ENCODE results near the gene EXOC6.
A peak's percentile ranks its signal among the peaks of the same experiment; 100 is the strongest.
"Not testable (repeated sequence)": the region's sequence is repeated elsewhere in the genome, so short reads cannot be mapped to it uniquely, and the experiment has no call there.

The EXOC6 gene

DNA sequence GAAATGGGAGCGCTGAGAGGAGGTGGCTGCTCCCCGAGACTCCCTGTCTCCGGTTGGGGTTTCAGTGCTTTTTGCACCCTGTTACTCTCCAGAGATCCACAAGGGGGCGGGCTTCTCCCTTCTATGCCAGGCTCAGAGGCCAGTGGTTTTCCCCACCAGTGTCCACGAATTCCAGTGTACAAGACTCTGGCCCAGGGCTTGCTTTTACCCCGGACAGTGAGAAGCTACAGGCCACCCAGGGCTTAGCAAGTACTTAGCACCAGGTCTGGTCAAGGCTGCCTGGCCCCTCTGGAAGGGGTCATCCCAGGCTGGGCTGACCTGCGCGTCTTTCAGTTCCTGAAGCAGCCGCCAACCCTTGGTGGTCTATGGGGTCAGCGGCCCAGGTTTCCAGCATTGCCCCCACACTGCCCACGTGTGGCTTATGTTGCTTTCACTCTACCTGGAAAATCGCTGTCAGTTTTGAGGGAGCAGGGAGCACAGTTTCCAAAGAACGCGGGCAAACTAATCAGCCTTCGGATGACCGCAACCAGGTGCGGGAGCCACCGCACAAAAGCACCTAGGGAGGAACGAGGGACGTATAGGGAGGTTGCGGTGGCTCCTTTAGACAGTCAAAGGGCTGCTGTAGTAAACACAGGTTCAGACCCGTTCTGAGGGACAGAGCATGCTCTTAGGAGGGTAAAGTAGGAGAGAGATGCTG is 232.2 kb downstream of the EXOC6 start:
- peak; percentile 12 to 39 for DNase-seq (ENCODE audit: low read depth in 2 of 2)

DNA sequence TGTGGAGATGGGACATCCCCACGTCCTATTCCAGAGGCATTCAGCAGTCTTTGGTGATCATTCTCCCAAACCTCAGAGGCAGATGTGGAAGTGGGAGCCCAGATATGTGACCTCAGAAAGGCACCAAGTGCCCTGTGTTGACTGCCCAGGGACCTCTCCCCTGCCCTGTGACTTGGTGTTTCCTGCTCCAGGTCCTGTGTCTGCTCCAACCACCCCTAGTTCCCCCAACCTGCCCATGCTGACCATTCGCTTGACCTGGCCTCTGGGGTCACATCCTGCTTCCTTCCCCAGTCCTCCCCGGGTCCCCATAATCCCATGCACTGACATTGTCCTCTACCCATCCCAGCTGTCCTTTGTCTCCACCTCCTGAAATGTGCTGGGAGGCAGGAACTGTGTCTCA is 233.0 kb downstream of the EXOC6 start:
- DNase-seq (ENCODE audit: low read depth in 2 of 2), result no peak

DNA sequence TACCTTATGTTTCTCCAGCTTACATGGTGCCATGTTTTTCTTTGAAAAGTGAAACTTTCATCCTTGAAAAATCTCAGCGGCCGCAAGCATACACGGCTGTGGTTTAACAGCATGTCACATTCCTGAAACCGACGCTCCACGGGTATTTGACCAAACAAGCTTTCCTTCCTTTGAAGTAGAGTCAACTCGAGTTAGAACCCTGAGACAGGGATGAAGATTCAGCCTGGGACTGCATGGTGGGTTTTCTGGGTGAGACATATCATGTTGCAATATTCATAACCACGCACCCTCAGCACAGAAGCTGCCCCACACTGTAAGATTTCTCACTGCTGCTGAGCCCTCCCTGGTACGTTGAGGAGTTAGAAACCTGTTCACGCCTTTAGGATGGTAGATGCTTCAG is 233.5 kb downstream of the EXOC6 start:
- DNase-seq (ENCODE audit: low read depth in 2 of 2), result no peak

DNA sequence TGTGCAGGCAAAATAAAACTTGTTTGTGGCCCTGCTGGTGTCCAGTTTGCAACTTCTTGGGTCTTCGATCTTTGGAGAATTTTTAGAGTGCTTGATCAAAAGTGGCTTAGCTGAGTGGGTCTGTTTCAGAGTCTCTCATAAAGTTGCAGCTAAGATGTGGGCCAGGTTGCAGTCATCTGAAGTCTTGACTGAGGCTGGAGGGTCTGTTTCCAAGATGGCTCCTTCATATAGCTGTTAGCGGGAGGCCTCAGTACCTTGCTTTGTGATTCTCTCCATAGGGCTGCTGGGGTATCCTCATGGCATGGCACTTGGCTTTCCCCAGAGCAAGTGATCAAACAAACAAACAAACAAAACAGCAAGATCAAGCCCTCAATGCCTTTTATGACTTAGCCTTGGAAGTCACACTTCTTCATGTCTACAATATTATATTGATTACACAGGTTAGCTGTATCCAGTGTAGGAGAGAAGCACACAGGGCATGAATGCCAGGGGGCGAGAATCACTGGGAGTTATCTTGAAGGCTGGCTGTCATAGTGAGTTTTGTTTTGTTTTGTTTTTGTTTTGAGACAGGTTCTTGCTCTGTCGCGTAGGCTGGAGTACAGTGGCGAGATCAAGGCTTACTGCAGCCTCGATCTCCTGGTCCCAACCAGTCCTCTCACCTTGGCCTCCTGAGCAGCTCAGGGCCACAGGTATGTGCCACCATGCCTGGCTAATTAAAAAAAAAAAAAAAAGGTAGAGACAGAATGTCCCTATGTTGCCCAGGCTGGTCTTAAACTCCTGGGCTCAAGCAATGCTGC is 235.6 kb downstream of the EXOC6 start:
- DNase-seq (ENCODE audit: low read depth in 2 of 2), result no peak

DNA sequence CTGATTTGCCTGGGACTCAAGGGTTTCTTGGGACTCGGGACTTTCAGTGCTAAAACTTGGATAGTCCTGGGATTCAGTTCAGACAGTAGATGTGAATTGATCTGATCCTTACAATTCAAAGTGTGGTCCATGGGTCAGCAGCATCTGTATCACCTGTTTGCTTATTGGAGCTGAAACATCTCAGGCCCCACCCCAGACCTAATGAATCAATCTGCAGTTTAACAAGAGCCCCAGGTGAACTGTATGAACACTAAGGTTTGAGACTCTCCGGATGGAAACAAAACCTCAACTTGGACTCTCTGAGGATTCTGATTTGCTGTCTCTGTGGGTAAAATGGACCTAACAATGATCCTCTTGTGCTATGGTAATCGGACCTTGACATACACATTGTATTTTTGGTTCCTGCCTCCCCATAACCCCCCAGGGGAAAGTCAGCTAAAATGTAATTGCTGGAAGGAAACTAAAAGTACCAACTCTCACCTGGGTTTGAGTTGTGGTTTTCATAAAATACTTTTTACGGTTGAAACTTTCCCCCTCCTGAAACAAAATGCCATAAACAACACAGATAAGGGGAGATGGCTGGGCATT is 237.0 kb downstream of the EXOC6 start:
- DNase-seq (ENCODE audit: low read depth in 2 of 2), result no peak

DNA sequence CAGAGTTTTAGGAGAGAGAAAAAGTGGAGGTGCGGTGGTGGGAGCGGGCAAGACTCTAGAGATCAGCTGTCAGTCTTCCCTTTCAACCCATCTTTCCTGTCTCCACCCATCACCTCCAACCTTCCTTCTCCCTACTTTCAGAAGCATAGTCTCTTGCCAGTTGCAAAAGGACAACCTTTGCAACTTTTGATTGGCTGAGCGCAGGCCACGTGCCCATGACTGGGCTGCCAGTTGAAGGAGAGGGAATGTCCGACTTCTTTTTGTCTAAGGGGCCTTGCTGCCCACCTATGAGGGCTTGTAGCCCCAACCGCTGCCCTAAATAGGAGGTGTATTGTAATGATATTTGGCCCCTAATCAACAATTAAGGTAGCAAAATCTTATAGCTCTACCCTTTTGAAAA is 238.0 kb downstream of the EXOC6 start:
- DNase-seq (ENCODE audit: low read depth in 2 of 2), result no peak

DNA sequence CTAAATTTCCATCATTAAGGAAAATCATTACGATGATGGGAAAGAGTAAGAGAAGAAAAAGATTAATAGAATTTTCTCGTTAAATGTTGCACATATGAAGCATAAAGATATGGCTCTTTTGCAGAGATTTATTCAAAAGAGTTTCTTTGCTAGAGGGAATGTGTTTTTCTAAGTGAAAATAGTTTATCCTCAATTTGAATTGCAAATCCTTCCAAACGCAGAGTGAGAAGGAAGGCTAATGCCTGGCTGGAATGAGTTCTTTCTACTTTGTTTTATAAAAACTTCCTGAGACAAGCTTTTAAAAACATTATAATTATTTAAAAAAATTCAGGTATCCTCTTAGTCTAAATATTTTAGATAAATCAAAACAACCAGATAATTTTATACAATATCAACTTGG is 239.5 kb downstream of the EXOC6 start:
- no peak for DNase-seq (ENCODE audit: low read depth in 2 of 2)

DNA sequence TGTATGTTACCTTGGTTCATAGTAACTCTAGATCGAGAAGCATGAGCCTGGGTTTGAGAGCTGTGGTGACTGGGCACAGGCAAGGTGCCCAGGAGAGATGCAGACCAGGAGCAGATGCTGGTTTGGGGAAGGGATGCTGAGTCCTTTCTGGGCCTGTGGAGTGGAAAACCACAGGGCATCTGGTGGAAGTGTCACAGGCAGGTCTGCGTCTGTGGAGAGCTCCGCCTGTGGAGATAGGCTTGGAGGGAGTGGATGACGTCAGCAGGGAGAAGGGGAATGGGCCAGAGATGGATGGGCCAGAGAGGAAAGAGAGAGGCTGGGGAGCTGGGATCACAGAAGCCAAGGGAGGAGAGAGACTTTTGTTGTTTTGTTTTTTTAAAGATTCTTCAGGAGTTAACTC is 240.1 kb downstream of the EXOC6 start:
- no peak for DNase-seq (ENCODE audit: low read depth in 2 of 2)

DNA sequence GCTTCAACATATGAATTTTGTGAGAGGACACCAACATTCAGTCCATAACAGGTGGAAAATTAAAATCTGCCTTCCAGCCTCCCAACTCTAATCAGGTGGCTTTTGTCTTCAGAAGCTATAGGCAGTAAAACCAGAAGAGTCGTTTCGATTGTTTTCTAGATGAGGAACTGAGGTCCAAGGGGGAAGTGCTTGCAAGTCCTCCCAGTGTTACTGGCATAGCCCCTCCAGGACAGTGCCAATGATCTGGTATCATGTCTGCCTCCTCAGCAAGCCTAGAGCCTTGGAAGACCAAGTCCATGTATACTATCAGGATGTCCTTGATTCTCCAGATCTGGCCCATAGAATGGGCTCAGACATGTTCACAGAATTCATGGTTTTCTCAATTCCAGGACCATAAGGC is 242.3 kb downstream of the EXOC6 start:
- no peak for DNase-seq (ENCODE audit: low read depth in 2 of 2)

DNA sequence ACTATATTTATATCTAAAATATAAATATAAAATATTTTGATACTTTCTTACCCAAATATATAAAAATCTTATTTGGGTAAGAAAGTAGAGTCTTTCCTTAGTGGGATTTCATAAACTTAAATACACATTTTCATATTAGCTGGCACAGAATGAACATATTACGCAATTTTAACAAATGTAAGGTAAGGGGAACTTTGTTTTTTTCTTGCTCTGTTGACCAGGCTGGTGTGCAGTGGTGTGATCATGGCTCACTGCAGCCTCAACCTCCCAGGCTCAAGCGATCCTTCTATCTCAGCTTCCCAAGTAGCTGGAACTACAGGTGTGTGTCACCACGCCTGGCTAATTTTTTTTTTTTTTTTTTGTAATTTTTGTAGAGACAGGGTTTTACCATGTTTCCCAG is 243.6 kb downstream of the EXOC6 start:
- no peak for DNase-seq (ENCODE audit: low read depth in 2 of 2)

DNA sequence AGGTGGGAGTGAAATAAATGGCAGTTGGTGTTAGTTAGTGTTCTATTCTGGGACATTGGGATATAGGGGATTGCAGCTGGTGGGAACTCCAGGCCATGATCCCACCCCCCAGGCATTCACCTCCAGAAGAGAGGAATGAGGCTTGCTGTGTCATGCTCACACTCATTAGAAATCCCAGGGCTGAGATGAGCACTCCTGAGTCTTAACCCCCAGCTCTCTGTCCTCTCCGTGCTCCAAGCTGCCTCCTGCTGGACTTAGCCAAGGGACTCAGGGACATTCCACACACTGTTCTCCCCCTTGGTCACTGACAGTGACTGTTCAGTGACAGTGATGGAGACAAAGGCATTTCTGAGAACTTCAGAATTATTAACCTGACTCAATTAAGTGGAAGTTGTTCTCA is 246.9 kb downstream of the EXOC6 start:
- DNase-seq (ENCODE audit: low read depth in 2 of 2), result no peak

DNA sequence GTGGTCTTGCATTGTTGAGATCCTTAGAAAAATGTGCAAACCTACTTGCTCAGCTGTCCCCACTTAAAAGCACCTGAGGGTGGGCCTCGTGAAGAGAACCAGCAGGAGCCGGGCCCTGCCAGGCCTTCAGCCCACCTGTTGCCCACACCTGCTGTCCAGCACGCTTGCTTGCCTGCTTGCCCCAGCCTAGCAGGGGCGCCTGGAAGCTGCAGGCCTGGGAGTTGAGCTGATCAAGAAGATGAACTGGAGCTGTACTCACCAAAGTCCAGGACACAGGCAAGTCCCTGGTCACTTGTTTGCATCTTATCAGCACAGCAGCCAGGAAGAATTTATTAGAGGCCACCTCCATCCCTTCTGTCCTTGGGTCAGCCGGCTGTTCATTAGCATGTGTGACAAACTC is 248.6 kb downstream of the EXOC6 start:
- DNase-seq (ENCODE audit: low read depth in 2 of 2), result no peak

DNA sequence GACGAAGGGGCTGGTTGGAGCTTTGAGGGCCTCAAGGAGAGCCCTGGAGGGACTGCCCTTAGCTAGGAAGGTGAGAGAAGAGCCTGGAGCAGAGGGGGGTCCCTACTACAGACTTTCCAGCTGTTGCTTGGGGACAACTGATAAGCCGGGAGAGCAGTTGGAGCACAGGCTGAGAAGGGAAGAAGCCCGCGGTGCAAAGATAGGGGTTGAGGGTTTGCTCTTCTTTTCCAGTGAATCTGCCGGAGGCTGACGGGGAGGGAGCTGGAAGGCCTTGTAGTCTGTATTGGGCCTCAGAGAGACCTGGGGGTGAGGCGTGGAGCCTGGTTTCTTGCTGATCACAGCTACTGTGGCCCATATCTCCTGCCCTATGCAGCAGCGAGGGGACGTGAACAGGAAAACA is 249.1 kb downstream of the EXOC6 start:
- DNase-seq (ENCODE audit: low read depth in 2 of 2), result no peak

DNA sequence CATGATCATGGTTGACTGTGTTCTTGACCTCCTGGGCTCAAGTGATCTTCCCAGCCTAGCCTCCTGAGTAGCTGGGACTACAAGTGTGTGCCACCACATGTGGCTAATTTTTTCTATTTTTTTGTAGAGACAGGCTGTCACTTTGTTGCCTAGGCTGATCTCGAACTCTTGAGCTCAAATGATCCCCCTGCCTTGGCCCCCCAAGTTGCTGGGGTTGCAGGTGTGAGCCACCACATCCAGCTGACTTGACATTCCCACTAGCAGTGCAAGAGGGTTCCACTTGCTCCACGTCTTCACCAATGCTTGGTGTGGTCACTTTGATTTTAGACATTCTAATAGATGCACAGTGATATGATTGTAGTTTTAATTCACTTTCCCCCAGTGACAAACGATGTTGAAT is 250.5 kb downstream of the EXOC6 start:
- no peak for DNase-seq (ENCODE audit: low read depth in 2 of 2)

DNA sequence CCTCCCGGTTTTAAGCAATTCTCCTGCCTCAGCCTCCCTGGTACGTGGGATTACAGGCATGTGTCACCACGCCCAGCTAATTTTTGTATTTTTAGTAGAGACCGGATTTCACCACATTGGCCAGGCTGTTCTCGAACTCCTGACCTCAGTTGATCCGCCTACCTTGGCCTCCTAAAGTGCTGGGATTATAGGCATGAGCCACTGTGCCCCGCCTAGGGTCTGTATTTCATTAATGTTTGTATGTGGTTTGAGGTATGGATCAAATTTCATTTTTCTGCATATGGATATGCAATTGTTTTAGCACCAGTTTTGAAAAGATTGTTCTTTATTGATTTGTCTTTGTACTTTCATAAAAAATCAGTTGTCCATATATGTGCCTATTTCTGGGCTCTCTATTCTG is 251.3 kb downstream of the EXOC6 start:
- DNase-seq (ENCODE audit: low read depth in 2 of 2), result no peak

DNA sequence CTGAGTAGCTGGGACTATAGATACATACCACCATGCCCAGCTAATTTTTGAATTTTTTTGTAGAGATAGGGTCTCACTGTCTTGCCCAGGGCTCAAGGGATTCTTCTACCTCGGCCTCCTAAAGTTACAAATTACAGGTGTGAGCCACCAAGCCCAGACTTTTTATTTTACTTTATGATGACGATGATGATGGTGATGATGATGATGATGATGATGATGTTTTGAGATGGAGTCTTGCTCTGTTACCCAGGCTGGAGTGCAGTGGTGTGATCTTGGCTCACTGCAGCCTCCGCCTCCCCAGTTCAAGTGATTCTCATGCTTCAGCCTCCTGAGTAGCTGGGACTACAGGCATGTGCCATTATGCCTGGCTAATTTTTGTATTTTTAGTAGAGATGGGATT is 252.8 kb downstream of the EXOC6 start:
- DNase-seq (ENCODE audit: low read depth in 2 of 2), result not testable (repeated sequence)

DNA sequence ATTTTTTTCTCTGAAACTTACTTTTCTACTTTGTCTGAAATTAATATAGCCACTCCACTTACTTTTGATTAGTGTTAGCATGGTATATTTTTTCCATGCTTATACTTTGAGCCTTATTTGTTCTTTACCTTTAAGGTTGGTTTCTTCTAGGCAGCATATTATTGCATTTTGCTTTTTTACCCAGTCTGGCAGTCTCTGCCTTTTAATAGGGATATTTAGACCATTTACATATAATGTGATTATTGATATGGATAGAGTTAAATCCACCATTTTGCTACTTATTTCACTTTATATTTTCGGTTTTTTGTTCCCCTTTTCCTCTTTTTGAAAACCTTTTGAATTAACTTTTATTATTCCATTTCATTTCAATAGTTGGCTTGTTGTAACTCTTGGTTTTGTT is 255.6 kb downstream of the EXOC6 start:
- DNase-seq (ENCODE audit: low read depth in 2 of 2), result no peak

DNA sequence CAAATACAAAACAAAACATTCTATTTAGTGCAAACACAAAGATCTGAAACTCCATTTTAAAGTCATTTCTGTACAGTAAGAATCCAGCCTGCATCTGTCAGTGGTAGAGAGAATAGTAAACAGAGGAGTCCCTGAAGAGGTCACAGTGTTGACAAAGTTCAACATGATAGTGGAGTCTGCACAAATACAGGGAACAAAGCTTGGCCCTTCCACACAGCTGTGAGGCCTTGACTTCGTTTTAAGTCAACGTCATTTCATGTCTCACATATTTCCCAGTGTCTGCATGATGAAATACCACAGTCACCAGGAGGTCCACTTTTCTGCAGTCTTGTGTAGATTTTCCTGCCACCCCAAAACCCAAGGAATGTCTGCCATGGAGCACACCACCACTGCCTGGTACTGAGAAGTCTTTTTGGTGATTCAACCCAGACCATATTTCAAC is 258.3 kb downstream of the EXOC6 start:
- no peak for DNase-seq (ENCODE audit: low read depth in 2 of 2)

Data from stimulated activated CD4-positive, alpha-beta T cell treated with anti-CD3 and anti-CD28 coated beads, Interleukin-1b, Interleukin-23, amount 100 ng/mL, for 1 hour (primary cell).